Keratinocyte (primary cell): Measurements from ENCODE around the gene SSBP2.

Experiments used
- EZH2 ChIP-seq: IDR thresholded peaks from one replicate; pipeline ENCODE4 v1.6.1; 2012; ENCODE audit warnings: inconsistent platforms, mild to moderate bottlenecking, low read length, moderate library complexity
- TF ChIP-seq, protein P1 (sequence below), 3 experiments: IDR thresholded peaks in 1 of 3; conservative IDR thresholded peaks in 1 of 3; optimal IDR thresholded peaks in 1 of 3; 2 replicates in 2 of 3; 3 replicates in 1 of 3; pipeline versions ENCODE3 to v1.5.1; 2011; ENCODE audit warnings: low read length in 3 of 3, mild to moderate bottlenecking in 3 of 3, moderate library complexity in 2 of 3, control low read depth in 1 of 3, inconsistent platforms in 1 of 3; ENCODE audit not compliant: insufficient read depth in 2 of 3; ENCODE audit errors: extremely low read depth in 1 of 3

DNA sequence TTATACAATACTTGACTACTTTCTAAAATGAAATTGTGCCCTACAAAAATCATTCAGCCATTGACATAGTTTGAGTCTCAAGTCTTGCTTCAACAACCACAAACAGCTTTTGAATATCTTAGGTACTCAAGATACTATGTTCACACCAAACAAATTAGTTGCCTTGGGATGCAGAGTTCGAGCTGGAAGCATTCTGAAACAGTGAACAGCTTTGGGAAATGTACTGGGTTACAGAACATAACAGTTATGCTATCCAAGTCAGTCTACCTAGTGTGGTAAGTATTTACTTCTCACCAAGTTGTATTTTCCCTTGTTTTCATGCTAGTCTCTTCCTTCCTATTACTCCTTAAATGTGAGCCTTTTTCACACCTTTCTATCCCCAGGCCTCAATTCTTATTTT is 143.2 kb downstream of the SSBP2 start:
- no peak for TF ChIP-seq EZH2
- TF ChIP-seq, protein P1, sequence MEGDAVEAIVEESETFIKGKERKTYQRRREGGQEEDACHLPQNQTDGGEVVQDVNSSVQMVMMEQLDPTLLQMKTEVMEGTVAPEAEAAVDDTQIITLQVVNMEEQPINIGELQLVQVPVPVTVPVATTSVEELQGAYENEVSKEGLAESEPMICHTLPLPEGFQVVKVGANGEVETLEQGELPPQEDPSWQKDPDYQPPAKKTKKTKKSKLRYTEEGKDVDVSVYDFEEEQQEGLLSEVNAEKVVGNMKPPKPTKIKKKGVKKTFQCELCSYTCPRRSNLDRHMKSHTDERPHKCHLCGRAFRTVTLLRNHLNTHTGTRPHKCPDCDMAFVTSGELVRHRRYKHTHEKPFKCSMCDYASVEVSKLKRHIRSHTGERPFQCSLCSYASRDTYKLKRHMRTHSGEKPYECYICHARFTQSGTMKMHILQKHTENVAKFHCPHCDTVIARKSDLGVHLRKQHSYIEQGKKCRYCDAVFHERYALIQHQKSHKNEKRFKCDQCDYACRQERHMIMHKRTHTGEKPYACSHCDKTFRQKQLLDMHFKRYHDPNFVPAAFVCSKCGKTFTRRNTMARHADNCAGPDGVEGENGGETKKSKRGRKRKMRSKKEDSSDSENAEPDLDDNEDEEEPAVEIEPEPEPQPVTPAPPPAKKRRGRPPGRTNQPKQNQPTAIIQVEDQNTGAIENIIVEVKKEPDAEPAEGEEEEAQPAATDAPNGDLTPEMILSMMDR (optimal IDR thresholded peaks at IDR 0.05 in 1 of 3, IDR thresholded peaks at IDR 0.05 in 1 of 3, conservative IDR thresholded peaks at IDR 0.05 in 1 of 3; ENCODE audit: extremely low read depth in 1 of 3, insufficient read depth in 2 of 3, low read length in 3 of 3), result no peak
